Esophagus muscularis mucosa (tissue), 4 donors: ENCODE results near the gene MAPKAP1.

Experiments used
- EP300 ChIP-seq: sonication (generic); formaldehyde crosslinking; IDR thresholded peaks from one replicate; pipeline ENCODE4 v1.6.1; 2017; ENCODE audit warnings: antibody characterized with exemption
- POLR2A ChIP-seq: fragments of 450-650 bp; IDR thresholded peaks from one replicate; pipeline ENCODE4 v1.6.1; 2017; ENCODE audit warnings: antibody characterized with exemption, moderate library complexity, mild to moderate bottlenecking, low read depth
- TF ChIP-seq, protein P1 (sequence below), 3 experiments: fragments of 200-600 bp in 2 of 3; fragments of 450-650 bp in 1 of 3; sonication (generic) in 2 of 3; IDR thresholded peaks; one replicate each; pipeline ENCODE4 v1.5.1; 2017 to 2019; ENCODE audit warnings: antibody characterized with exemption in 3 of 3, mild to moderate bottlenecking in 2 of 3, moderate library complexity in 1 of 3

DNA sequence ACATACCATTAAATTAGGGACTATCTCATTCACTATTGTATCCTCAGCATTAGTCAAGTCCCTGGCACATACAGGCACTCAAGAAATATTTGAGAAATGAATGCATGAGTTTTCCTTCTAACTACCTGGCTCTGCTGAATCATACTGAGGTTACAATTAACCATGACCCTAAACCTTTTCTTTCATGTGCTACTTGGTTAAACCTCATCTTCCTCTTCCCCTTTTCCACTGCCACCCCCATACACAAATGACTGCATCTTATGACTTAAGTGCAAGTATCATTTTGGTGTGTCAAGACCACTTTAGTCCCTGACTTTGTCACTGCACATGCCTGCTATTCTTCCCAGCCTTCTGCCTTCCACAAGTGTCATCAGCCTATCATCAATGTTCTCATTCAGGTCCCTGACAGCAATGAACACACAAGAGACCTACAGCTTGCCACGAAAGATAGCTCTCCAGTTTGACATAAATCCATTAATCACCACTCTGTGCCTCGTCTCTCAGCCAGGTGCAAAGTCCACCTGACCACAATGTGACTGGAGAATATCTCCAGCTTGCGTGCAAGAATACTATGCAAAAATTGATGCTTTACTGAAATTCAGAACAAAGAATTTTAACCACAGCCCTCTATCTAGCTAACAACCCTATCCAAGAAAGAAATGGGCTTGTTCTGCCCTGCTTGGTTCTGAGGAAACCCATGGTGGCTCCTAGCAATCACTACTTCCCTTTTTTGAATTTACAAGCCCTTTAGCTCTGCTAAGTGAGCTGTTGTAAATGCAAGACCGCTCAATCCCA, 74.5 kb downstream of the MAPKAP1 start:
- TF ChIP-seq EP300, result no peak
- TF ChIP-seq, protein P1, sequence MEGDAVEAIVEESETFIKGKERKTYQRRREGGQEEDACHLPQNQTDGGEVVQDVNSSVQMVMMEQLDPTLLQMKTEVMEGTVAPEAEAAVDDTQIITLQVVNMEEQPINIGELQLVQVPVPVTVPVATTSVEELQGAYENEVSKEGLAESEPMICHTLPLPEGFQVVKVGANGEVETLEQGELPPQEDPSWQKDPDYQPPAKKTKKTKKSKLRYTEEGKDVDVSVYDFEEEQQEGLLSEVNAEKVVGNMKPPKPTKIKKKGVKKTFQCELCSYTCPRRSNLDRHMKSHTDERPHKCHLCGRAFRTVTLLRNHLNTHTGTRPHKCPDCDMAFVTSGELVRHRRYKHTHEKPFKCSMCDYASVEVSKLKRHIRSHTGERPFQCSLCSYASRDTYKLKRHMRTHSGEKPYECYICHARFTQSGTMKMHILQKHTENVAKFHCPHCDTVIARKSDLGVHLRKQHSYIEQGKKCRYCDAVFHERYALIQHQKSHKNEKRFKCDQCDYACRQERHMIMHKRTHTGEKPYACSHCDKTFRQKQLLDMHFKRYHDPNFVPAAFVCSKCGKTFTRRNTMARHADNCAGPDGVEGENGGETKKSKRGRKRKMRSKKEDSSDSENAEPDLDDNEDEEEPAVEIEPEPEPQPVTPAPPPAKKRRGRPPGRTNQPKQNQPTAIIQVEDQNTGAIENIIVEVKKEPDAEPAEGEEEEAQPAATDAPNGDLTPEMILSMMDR (IDR thresholded peaks at IDR 0.05), result no peak
- TF ChIP-seq POLR2A, result no peak
